Renal pelvis (tissue), 4 donors: ENCODE results near the gene PPP4R2. TPM values are rescaled to one million over a fixed set of nuclear protein-coding genes. Genes with fewer than 3 reads are reported as not detected.

ENCODE experiments used
- DNase-seq: peaks from one replicate; pipeline ENCODE4 v3.0.0-alpha.2; 2013
- polyA plus RNA-seq, 3 donors: library from polyadenylated mRNA; unstranded; fragments of 120-200 nt; gene quantifications; one replicate each; pipeline ENCODE4 v1.2.1, GENCODE V29; 2013; ENCODE audit not compliant: insufficient read length in 3 of 3

PPP4R2 gene
- polyA plus RNA-seq, 3 donors = 83.2 to 100 (median 85.9) TPM

DNA sequence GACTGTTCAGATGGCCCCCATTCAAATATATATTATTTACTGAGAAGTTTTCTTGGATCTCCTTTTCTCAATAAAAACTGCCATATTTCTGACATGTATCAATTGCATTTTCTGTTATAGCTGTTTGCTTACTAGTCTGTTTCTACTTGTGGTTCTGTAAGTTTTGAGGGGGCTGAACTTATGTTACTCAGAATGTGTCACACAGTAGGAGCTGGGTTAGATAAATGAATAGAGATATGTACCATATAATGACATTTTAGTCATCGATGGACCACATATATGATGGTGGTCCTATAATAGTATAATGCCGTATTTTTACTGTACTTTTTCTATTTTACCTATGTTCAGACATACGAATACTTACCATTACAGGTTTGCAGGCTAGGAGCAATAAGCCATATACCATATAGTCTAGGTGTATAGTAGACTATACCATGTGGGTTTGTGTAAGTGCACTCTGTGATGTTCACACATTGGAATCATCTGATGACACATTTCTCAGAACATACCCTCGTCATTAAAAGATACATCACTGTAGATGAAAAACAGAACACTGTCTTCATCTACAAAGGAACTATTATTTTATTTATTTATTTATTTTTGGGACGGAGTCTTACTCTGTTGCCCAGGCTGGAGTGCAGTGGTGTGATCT is 22.3 kb downstream of the PPP4R2 start:
- DNase-seq = no peak

DNA sequence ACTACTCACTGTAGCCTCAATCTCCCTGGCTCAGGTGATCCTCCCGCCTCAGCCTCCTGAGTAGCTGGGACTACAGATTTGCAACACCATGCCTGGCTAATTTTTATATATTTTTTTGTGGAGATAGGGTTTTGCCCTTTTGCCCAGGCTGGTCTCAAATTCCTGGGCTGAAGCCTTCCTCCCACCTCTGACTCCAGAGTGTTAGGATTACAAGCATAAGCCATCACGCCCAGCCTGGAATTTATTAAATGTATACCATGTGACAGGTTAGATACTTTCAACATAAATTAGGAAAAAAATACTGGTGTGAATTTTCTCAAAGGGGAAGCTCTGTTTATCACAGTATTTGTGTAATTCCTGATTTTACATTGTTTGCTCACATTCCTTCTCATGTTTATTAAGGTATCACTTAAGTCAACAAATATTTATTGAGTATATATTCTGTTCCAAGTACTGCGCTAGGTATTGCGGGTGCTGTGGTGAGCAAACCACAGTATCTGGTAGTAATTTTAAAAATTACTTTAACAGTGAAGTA is 24.8 kb downstream of the PPP4R2 start:
- DNase-seq = no peak

DNA sequence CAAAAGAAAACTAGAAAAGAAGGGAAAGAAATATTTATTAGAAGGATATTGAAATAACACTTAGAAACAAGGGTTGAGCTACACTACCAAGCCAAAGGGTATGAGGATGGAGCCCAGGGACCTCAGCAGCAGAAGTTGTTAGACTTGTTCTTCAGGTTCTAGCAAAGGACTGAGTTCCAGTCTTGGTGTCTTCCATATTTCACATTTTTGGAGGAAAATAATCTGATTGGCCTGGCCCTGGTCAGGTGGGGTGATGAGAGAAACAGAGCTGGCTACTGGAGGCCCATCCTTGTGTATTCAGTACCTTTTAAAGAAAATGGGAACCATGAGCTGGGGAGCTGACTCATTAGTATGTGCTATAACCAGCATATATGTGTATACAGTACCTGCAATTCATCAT is 28.2 kb downstream of the PPP4R2 start:
- no peak for DNase-seq

DNA sequence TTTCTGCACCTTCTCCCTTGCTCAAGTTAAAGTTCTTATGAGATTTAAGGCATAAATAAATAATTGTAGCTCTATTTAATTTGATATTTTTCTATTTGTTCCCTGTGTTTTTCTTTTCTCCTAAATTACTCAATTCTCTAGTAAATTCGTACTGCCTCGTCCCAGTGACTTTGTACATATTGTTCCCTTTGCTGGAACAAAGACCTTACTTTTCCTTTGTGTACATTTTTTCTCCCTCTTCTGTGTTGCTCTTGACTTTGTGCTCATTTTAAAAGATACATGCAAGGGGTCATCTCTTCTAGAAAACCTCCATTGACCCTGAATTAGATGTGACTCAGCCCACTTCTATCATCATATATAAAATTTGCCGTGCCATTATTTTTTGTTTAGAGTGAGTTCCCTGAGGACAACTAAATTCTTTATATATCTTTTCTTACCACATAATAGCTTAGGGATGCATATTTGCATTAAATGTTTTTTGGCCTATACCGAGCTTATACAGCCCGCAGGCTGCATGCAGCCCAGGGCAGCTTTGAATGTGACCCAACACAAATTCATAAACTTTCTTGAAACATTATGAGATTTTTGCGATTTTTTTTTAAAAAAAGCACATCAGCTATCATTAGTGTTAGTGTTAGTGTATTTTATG is 29.6 kb downstream of the PPP4R2 start:
- no peak for DNase-seq

DNA sequence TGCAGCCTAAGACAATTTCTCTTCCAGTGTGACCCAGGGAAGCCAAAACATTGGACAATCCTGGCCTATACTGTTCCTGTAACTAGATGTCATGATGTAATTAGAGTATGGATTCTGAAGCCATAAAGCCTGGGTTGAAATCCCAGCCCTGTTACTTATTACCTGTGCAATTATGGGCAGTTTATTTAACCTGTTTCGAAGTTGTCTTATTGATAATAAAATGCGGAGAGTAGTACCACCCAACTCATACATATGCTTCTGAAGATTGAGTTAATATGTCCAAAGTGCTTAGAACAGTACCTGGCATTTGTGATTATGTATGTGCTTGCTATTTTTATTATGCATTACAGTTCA is 30.1 kb downstream of the PPP4R2 start:
- DNase-seq = no peak

DNA sequence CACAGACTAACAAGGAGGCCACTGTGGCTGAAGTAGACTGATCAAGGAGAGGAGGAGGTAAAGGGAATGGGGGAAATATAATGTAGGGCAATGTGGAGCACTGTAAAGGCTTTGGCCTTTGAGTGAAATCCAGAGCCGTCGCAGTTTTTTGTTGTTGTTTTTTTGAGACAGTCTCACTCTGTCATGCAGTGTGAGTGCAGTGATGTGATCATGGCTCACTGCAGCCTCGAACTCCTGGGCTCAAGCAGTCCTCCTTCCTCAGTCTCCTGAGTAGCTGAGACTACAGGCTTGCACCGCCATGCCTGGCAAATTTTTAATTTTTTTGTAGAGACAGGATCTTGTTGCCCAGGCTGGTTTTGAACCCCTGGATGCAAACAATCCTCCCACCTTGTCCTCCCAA is 32.2 kb downstream of the PPP4R2 start:
- DNase-seq = no peak

DNA sequence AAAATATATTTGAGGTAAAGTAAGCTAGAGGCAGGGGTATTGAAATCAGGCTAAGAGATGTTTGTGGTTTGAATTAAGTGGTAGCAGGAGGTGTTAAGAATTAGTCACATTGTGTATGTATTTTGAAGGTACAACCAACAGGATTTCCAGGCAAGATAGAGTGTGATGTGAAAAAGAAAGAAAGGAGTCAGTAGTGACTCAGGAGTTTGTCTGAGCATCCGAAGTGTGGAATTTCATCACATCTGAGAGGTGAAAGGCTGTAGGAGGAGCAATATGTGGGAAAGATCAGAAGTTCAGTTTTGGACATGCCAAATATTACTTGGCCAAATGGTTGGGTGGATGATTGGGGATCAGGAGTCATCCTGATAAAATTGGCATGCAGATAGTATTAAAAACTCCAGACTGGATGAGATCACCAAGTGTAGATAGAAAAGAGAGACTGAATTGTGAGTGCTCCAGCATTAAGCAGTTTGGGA is 32.7 kb downstream of the PPP4R2 start:
- DNase-seq = no peak

DNA sequence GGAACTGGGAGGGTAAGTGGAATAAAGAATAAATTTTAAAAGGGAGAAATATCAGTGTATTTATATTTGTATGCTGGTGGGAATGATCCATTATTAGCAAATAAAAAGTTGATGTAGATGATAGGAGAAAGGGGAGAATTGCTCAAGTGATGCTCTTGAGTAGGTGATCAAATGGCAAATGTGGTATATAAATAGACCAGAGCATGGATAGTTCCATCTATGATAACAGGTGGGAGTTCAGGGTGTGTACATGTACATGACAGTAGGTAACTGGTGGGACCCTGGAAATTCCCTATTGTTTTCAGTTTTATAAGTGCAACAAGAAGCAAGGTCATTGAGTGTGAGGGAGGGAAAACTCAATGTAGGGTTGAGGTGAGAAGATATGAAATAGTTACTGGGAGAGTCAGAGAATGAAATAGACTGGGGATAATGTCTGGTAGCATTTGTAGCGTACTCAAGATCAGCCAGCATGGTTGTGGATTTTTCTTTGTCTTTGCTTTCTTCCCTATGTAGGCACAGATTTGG is 33.5 kb downstream of the PPP4R2 start:
- no peak for DNase-seq

DNA sequence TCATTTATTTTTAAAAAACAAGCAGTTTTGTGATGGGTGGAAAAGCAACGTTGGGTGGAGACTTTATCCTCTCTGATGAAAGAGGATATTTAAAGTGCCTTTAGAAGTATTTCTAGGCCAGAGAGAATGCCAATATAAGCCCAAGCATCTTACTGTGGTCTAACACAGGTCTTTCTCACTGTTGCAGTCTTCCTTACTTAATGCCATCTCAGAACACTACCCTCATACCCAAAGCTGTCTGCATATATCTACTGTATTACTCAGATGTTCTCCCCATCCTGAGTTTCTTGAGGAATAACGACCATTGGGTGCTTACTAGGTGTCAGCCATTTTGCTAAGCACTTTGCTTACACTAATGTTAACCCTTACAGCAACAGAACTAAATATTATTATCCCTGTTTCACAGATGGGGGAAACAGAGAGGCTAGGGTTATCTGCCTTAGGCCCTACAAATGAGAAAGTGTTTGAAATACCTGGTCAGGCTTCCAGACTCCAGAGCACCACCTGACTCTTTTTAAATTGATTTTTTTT is 35.0 kb downstream of the PPP4R2 start:
- no peak for DNase-seq

DNA sequence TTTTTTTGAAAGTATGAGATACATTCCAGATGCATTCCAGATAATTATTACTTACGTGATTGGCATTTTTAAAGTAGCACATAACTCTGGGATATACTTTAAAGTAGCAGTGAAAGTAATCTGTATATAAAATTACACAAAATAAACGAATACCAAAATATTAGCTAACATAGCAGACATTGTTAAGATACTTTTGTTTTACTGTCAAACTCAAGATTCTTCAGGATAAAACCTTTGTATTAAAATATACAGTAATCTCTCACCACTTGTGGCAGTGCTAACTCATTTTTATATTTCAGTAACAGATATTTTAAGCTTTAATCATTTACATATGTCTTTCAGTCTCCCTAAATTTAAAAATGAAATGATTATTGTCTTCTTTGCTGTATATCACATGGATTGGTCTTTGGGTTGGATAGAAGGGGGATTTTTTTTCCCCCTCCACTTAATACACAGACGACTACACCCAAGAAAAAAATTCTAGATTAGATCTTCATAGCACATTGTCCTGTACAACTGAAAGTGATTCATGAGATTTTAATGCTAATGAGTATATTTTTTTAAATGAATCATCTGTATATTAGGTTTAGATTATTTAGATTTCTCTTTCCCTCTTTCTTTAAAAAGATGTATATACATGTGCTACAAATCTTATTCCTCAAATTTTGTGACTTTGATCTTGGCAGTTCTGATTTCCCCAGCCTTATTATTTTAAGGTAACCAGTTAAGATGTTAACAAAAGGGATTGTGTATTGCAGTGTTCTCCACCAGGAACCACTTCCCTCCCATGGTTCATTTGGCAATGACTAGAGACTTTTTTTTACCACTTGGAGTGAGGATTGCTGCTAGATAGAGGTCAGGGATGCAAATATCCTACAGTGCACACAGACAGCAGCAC is 40.3 kb downstream of the PPP4R2 start:
- DNase-seq = no peak

DNA sequence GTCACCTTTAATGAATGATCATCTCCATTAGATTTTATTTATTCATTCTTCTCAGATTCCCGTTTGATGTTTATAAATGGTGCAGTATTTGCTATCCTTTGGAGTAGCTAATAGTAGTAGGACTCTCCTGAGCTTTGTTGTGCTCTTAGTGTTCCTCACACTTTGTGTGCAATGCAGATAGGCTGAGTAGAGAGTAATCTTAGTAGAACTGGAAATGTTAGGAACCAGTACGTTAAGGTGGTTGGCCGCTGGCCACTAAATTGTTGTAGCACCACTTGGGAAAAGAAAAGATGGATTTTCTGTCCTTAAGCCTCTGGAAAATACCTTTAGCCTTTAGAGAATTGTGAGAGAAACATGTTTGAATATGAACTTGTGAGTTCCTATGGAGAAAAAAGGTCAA is 44.9 kb downstream of the PPP4R2 start:
- no peak for DNase-seq

DNA sequence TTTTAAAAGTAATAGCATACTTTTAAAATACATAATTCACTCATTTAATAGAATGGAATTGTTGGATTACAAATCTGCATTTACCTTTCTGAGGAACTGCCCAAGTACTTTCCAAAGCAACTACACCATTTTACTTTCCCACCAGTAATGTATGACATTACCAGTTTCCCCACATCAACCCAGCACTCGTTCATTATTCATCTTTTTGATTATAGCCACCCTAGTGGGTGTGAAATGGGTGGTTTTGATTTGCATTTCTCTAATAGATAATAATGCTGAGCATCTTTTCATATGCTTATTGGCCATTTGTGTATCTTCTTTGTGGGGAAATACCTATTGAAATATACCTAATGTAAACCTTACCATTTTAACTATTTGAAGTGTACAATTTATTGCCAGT is 46.8 kb downstream of the PPP4R2 start:
- no peak for DNase-seq

DNA sequence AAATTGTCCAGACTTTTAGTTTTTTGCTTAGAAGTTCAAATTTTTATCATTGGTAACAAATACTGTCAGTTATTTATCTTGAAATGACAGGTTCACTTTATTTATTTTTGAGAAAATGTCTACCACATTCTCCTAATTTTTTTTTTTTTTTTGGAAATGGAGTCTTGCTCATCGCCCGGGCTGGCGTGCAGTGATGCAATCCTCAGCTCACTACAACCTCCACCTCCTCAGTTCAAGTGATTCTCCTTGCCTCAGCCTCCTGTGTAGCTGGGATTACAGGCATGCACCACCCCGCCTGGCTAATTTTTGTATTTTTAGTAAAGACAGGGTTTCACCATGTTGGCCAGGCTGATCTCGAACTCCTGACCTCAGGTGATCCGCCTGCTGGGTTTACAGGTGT is 48.8 kb downstream of the PPP4R2 start:
- no peak for DNase-seq

DNA sequence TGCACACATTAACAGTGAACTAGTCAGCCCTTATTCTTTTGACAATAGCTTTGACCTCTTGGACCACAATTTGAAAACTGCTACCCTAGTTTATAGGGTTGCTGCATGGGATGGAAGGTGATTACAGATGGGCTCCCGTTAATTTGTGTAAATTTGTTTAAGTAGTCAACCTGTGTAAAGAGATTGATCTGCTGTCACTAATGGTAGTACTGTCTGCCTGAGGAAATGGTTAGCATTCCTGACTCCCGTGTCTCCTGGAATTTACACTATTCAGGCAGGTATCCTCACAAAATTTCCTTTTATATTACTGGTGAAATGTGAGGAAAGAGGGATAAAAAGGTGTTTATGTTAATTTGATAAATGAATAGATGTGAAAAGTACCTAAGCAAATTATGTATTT is 49.6 kb downstream of the PPP4R2 start:
- DNase-seq = no peak

DNA sequence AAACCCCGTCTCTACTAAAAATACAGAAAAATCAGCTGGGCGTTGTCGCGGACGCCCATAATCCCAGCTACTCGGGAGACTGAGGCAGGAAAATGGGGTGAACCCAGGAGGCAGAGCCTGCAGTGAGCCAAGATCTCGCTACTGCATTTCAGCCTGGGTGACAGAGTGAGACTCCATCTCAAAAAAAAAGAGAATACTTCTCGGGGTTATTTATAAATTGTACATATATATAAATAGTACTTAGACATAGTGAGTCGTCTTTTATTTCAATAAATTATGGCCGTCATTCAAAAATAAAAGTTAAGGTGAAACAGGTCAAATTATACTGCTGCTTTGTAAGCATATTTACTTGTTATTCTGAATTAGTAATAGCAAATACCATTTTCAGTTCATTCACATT is 52.7 kb downstream of the PPP4R2 start:
- DNase-seq = no peak

DNA sequence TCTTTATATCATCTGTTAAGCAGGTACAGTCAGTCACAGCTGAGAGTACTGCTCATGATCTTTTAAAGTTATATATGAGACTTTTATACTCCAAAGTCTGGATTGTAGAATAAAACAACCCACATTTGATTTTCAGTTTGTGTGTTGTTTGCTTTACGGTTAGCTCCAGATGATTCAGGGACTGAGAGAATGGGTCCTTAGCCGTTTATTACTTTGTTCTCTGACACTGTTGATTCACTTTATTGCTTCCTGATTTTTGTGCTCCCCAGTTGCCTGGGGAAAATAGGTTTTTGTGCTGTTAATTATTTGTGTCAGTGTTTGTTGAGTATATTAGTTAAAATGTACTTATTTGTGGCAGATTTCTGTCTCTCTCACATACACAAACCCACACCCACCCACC is 56.2 kb downstream of the PPP4R2 start:
- no peak for DNase-seq

DNA sequence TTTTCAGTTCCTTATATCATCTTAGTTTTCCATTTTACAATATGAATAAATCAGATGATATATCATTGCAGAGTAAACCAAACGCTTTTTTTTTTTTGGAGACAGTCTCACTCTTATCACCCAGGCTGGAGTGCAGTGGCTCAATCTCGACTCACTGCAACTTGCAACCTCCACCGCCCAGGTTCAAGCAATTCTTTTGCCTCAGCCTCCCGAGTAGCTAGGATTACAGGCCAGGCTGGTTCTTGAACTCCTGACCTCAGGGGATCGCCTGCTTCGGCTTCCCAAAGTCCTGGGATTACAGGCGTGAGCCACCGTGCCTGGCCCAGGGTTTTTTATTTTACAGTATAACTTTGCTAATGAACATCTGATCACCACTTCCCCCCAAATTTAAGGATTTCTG is 59.0 kb downstream of the PPP4R2 start:
- no peak for DNase-seq

DNA sequence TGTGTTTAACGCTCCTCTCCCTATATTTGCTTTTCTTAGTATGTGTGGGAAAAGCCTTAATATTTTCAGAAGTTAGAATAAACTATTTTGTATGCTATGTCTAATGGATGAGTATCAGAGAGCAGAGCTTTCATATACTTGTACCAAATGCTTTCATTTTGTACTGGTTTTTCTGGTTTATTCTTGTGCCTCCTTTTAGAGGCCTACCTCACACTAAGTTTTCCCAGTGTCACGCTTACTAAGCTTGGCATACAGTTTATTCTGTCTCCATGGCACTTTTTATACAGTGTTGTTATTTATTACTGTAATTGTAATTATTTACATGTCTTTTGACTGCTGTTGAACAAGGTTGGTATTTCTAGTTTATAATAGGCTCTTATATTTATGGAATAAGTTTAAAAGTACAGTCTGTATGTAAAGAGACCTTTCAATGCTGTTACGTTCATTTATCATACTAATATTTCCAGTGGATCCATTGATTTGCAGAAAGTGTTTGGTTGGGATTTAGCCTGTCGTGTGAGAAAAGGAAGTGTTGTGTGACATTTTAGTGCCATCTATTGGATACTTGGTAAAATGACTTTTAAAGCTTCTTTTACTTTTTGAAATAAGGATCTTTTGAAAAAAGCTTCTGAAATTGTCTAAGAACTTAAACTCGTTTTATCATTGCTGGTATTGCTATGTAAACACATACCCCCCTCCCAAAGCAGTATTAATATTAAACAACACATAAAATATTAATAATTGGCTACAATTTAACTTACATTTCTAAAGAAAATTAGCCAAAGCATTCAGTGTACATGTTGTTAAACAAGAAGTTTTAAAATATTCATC is 59.6 kb downstream of the PPP4R2 start:
- peak; percentile 24 for DNase-seq

DNA sequence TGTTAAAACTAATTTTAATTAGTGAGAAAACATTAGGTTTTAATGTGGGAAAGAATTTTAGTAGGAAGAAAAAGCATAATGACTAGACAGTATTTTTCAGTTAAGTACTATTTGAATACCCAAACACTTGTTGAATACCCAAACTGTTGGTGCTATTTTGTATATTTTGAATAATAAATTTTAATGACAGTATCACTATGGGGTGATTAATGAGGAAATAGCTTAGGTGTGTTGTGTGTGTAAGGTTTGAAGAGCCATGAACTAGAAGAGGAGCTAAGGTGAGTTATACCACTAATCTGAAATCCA is 60.2 kb downstream of the PPP4R2 start:
- no peak for DNase-seq

DNA sequence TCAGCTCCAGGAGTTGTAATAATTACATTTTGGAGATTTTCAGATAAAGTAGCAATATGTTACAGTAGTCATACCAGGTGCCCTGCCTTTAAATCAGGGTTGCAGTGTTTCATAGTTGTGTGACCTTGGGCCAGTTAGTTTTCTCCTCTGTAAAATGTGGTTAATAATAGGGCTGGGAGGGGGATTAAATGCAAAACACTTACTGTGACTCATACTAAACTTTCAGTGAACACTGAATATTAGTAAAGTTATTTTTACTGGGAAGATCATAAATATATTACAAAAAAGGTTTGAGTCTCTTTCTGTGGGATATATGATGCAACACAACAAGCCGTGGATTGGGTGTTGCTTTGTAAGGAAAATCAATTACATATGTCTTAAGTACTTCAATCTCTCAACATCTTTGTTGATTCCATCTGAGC is 63.7 kb downstream of the PPP4R2 start:
- DNase-seq = no peak

DNA sequence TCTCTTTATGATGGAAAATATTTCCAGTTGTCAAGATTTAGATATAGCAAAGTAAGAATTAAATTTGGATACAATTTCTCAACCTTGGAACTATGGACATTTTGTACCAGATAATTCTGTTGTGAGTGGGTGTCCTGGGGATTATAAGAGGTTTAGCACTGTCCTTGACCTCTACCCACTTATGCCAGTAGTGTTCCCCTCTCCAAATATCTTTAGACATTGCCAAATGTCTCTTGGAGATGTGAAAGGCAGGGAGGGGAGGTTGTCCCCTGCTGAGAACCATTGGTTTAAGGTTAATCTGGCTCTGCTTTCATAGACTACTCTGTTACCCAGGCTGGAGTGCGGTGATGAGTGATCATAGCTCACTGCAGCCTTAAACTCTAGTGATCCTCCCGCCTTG is 64.8 kb downstream of the PPP4R2 start, which contains the start of gene EBLN2:
Gene EBLN2, plus strand, starts transcription at position 244 of the 400 bp plus-strand sequence. CDS start 423 bp downstream, outside the sequence.
- no peak for DNase-seq
